ENCODE results near the gene RNF135.
"Not testable (repeated sequence)": the region's sequence is repeated elsewhere in the genome, so short reads cannot be mapped to it uniquely, and the experiment has no call there.

DNA sequence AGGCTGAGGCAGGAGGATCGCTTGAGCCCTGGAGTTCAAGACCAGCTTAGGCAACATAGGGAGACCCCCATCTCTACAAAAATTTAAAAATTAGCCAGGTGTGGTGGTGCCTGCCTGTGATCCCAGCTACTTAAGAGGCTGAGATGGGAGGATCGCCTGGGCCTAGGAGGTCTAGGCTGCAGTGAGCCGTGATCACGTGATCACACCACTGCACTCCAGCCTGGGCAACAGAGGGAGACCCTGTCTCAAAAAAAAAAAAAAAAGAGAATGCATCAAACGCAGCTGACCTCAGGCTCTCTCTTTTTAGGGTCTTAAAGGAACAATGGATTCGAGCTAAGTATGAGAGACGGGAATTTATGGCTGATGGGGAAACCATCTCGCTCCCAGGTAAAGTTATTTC, 39.3 kb upstream of the RNF135 start:
- TF ChIP-seq, protein P1, sequence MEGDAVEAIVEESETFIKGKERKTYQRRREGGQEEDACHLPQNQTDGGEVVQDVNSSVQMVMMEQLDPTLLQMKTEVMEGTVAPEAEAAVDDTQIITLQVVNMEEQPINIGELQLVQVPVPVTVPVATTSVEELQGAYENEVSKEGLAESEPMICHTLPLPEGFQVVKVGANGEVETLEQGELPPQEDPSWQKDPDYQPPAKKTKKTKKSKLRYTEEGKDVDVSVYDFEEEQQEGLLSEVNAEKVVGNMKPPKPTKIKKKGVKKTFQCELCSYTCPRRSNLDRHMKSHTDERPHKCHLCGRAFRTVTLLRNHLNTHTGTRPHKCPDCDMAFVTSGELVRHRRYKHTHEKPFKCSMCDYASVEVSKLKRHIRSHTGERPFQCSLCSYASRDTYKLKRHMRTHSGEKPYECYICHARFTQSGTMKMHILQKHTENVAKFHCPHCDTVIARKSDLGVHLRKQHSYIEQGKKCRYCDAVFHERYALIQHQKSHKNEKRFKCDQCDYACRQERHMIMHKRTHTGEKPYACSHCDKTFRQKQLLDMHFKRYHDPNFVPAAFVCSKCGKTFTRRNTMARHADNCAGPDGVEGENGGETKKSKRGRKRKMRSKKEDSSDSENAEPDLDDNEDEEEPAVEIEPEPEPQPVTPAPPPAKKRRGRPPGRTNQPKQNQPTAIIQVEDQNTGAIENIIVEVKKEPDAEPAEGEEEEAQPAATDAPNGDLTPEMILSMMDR (IDR thresholded peaks at IDR 0.05) = not testable (repeated sequence)
- not testable (repeated sequence) for TF ChIP-seq POLR2A (IDR thresholded peaks at IDR 0.05)
